GM19463 (cell line): ENCODE measurements around the gene TBC1D2B.

Source experiments
- ATAC-seq: cut with Tn5 transposase; IDR thresholded peaks from one replicate; pipeline ENCODE4 v1.9.1; 2021; ENCODE audit warnings: mild to moderate bottlenecking, moderate library complexity; ENCODE audit not compliant: unreplicated experiment

Gene TBC1D2B

DNA sequence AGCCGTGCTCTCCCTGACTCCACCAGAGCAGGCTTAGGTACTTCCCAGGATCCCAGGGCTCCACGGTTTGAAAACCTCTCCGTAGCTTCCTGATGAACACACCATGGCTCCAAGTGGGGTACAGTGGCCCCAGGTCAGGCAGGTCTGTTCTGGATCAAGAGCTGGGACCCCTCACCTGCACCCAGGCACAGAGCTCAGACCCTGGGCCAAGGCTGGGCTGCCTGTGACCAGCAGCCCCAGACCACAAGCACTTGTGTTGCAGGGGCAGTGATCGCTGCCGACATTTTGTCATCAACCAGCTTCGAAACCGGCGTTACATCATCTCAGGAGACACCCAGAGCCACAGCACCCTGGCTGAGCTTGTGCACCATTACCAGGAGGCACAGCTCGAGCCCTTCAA is 20.2 kb upstream of the TBC1D2B start:
- ATAC-seq = no peak

DNA sequence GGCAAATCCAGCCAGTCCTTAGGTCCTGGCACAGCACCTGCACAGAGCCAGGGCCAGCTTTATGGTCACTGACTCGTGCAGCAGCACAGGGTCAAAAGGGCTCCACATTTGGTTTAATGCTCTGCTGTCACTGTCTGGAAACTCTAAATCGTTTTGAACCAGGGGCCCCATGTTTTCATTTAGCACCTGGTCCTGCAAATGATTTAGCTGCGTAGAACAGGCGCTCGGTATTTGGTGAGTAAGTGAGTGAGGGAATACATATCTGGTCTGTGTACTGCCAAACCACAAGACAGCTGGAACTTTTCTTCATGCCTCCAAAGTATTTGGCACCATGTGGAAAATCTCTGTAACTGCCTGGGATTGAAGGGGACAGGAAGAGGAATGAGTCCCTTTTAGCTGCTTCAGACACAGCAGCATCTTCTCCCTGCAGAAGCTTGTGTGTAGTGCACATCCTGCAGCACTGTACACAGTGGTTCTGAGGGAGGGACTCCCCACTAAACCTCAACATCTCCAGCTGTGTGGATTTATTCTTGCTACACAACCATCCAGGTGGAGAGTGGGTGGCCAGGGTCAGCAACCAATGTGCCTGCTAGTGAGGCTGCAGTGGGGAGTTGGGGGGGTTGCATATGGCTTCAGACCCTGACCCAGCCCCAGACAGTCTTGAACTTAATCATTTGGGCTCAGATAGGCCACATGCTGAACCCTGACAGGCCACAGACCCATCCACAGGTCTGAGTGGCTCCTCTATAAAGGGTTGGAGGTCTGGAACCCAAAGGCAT is 15.9 kb upstream of the TBC1D2B start:
- no peak for ATAC-seq

DNA sequence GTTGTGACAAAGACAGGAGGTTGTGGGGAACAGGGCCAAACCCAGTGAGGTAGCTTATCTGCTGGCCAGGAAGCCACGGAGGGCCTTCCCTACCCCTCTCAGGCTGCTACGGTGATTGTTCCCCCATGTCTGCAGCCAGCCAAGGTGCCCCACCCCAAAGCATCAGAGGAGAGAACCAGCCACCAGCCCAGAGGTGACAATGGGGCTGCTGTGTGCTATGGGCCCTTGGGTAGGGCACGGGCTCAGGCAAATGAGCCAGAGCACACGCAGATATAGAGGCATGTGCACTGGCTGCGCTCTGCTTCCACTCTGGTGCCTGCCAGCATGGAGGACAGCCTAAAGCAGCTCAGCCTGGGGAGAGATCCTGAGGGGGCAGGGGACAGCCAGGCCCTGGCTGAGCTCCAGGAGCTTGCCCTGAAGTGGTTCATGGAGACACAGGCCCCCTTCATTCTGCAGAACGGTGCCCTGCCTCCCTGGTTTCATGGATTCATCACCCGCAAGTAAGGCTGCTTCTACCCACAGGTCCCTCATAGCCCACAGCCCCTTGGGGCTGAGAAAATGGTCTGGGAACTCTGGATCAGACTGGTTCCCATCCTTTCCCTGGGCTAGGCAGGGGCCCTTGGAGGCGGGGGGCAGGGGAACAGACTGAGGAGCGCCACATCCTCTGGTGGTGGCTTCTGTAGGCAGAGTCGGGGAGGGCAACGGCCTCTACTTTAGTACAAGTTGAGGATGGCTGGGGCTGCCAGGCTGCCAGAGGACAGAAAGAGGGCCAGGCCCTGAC is 14.9 kb upstream of the TBC1D2B start, which contains the start of gene SH2D7:
SH2D7 (plus strand) TSS at position 301 of the 781 bp plus-strand sequence; CDS start at position 325, 24 bp downstream.
- no peak for ATAC-seq

DNA sequence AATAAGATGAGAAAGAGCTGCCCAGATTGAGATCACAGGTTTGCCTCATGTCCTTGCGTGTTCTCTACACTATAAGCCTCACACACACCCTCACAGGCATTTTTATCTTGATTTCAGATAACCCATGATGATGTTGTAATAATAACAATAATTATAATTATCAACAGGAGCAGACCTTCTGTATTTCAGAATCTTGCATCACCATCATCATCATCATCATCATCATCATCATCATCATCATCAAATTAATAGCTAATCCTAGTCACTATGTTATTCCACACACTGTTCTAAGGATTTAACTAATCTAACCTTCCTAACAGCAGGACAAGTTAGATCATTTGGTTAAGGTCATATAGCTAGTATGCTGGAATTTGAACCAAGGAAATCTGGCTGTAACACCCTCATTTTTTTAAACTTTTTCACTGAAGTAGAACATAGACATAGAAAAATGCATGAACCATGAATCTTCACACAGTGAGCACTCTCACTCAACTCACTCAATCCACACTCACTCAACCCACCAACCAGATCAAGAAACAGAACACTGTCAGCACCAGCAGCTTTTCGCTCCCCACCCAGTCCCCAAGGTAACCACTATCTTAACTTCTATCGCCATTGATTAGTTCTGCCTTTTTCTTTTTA is 13.0 kb upstream of the TBC1D2B start:
- ATAC-seq = no peak

DNA sequence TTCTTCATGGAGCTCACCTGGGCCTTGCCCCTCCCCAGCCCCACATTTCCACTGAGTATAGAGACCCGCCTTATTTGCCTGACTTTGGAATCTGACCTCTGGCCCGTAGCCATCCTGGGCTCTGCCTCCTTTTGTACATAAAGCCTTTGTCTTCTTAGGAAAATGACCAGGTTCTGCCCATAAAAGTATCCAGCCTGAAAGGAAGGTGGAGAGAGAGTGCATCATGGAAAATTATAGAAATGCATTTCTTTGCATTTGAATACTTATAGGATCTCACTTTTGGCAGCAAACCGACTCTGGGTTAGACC is 11.2 kb upstream of the TBC1D2B start:
- ATAC-seq = no peak

DNA sequence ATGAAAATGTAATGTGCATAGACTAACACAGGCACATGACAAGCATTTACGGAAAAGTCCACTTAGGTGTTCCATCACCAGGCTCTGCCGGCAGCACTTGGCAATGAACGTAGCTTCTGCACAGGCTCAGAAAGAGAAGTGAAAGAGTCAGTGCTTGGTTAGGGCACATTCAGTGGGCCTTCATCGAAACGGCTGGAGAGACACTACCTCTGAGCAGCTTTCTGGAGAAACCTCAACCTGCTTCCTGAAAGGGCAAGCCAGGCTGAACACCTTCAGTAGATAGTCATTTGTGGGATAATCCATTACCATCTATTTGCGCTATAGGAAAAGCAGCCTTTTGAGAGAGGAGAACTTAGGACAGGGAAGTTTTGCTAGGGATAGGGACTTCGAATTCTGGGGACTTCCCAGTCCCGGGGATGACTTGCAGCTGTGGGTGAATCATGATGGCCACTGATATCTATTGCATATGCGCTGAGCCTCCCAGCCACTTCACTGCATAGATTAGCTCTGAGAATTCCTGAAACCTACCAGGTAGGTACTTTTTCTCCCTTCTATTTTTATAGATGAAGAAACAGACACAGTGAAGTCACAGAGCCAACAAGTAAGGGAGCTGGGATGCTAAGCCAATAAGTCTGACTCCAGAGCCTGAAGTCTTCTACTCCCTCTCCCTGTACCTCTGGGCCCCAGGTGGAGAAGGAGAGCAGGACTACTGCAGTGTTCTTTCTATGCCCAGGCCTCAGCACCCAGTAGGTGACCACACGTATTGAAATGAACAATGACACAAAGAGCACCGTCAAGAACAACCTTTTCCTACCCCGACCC is 10.7 kb upstream of the TBC1D2B start:
- ATAC-seq = peak; percentile 74

DNA sequence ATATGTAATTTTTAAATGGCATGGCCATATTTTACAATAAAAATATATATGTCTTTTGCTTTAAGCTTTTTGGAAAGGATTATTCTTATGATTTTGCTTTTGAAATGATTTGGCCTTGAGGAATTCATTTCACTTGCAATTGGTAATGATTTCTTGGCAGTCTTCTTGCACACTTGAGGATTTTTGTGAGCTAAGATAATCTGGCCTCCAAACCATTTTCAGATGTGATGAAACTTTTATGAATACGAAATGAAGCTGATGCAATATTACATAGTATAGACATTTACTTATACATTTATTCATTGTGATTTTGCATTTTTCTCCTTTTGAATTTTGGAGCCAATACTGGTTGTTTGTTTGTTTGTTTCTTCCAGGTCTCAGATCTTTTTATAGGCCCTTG is 8.4 kb upstream of the TBC1D2B start:
- no peak for ATAC-seq

DNA sequence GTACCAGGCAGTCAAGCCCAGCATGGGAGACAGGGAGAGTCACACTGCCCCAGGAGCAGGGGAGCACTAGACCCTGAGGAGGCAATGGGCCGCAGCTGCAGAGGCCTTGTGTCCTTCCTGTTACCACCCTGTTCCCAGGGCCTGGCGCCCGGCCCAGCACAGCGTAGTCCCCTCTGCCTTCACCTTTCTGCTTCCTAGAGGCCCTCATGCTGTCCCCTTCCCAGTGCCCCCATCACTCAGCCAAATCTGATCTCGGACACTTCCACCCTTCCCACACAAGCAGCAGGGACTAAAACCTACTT is 6.9 kb upstream of the TBC1D2B start:
- ATAC-seq = no peak

DNA sequence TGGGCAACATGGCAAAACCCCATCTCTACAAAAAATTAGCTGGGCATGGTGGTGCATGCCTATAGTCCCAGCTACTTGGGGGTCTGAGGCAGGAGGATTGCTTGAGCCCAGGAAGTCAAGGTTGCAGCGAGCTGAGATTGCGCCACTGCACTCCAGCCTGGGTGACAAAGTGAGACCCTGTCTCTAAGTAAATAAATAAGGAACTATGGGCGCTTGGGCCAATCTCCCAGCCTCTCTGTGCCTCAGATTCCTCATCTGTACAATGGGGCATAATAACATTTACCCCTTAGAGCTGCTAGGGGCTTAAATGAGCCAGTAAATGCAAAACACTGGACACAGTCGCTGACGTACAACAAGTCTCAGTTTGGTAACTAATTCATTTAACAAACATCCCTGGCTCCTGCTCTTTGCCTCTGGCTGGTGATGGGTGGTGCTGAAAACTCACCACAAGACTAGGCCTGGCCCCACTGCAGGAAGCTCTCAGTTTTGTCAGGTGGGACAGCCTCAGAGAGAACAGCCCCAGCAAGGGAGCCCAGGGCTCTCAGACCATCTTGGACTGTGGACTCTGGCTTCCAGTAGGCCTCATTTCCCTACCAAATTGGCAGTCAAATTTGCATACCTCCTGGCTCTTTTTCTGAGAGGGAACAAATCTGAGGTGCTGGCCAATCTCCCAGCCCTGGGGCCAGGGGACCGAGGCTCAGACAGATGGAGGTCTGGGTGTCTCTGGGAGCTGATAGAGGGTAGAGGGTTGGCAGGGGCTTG is 6.4 kb upstream of the TBC1D2B start:
- peak; percentile 55 for ATAC-seq

DNA sequence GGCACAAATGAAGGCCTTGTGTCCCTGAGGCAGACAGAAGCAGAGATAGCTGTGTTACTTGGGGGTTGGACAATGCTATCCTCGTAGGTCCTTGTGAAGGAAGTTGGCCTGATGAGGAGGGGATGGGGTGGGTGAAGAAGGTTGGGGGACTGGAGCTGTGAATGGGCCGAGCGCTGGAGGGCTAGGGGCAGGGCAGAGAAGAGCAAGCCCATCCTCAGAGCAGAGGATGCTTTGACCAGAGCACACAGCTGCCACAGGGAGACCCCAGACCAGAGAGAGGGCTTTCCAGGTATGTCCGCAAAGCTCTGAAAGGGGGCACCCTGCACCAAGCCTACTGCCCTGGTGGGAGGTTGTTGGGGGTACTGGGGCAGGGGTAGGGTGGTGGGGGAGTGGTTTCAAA is 5.7 kb upstream of the TBC1D2B start:
- no peak for ATAC-seq

DNA sequence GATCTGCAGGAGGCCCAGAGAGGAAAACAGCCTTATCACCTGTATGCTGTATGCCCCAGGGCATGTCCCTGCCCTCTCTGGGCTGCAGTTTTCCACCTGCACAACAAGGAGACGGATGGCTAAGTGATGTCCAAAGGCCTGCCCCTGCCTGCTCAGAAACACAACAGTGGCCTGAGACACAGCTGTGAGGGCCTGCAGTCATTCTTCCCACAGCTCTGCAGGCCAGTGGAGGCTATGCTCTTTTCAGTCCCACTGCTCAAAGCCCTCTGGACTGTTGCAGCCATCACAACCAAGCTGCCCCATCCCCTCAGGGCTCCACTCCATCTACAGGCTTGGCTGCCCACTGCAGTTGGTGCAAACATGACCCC is 5.2 kb upstream of the TBC1D2B start:
- ATAC-seq = no peak

DNA sequence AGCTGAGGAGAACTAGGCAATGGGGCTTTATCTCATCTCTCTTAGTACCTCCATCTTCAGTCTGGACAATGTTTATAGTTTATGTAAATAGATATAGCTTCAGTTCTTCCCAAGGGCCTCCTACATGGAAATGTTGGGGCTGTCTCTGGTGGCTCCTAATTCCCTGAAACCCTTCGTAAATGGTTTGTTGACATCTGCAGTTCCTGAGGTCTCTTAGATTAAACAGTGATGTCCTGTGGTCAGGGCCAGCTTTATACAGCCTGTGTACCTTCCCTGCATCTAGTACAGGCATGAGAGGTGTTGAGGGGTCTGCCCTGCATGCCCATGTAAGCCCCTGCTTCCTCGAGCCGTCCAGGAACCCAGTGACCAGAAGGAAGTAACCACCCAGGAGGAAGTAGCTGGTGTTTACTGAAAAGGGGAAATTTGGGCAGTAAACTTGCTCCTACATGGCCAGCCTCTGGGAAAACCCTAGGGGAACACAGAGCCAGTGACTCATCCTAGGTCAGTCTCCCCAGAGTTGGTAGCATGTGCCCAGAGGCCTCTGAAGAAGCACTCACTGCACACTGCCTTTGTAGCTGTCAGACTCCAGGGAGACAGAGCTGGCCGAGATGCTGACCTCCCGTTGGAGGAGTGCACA is 4.7 kb upstream of the TBC1D2B start:
- ATAC-seq = no peak

DNA sequence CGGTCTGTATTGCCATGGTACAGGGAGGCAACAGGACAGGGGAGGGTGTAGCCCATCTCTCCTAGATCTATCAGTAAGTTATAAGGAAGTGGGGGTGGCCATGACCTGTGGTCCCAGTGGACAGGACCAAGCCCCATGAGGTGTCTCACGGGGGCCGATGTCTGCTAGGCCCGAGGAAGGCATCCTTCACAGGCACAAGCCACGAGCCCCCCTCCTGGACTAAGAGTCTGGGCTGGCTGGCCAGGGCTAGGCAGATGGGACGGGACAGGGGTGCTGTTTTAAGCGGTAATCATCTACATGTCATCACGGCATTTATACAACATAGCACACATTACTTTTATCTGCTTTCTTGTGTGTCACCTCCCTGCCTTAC is 2.6 kb upstream of the TBC1D2B start:
- ATAC-seq = no peak

DNA sequence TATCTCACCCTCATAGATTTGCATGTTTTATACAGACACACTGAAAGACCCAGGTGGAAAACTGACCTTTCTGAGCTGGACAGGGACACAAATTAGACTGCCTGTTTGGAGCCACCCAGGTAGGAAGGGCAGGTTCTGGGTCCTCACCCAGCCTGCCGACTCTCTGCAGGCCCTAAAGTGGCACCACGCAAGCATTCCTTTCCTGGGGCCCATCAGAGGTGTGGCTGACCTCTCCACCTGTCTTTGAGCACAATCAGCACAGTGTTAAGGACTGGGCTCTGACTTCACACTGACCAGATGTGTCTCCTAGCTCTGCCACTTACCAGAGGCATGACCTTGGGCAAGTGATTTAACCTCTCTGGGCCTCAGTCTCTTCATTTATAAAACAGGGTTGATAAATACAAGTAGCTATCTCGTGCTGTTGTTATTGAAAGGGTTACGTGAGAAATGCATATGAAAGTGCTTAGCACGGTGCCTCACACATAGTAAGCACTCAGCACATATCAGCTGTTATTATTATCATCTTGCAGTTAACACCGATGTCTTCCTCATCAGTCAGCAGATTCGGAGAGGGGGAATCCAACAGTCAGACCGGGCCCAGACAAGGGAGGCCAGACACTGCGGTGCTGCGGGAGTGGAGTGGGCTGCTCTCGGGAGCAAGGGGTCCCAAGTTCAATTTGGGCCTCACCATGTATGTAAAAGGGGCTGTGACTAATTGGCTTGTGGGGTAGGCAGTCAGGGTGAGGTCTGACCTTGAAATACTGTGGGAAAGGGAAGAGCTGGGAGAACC is 2.0 kb upstream of the TBC1D2B start:
- no peak for ATAC-seq

DNA sequence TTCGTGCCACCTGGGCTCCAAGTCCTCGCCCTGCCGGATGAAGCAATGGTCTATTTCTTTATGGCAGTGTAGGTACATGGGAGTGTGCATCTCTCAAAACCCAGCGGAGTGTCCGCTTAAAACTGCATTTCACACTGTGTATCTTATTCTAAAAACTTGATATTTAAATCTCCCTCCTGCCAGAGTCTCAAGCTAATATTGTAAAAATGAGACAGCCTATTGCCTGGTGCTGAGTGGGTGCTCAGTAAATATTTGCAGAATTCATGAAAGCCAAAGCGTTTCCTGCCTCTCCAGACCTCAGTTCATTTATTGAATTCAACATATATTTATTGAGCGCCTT is 330 bp upstream of the TBC1D2B start:
- no peak for ATAC-seq

DNA sequence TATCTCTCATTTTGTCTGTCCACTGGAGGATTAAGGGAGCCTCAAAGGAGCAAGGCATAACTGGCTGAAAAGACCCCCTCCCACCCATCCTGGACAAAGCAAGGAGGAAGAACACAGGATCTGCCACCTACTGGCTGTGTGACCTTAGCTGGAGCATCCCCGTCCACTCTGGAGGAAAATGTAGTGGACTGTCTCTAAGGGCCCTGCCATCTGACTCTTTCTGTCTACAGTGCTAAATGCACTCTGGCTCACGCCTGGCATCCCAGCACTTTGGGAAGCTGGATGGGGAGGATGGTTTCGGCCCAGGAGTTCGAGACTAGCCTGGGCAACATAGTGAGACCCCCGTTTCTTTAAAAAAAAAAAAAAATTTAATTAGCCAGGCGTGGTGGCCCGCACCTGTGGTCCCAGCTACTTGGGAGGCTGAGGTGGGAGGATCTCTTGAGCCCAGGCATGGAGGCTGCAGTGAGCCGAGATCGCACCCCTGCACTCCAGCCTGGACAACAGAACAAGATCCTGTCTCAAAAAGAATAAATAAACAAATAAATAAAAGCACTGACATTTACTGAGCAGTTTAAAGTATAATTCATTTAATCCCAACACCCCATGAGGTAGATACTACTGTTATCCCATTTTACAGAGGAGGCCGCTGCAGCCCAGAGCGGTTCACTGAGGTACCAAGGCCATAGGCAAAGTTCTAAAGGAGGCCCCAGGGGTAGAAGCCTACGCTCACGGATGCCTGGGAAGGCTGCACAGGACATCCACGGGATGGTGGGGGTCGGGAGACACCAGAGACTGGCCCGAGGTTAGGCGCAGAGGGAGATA is 1.1 kb downstream of the TBC1D2B start:
- peak; percentile 6 for ATAC-seq

DNA sequence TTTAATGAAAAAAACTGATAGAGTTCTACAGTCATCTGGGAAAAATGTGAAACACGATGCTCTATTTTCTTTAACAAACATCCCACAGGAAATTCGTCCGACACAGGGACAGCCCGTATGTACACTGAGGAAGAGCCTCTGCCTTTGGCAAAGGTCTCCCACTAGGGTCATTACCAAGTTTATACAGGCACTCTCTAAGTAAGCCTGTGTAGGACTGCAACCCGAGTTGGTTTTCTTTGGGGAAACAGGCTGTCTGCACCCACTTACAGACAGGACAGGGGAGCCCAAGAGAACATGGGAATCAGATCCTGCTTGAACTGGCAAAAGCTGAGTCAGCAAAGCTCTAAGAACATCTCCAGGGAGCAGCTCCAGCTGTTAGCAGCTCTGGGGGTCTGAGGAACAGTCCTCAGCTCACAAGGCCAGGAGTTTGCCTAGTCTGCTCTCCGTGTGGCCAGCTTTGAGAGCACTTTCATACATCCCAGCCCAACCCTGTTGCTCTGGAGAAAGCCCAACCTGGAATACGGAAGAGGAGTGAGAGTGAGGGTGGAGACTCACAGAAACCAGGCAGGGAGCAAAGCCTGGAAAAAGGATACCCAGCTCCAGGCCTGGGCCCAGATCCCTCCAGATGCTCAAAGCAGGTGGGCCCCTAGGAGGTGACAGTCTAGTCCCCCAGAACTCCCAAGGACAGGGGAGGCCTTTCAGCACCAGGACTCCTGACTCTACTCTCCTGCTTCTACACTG is 1.9 kb downstream of the TBC1D2B start:
- ATAC-seq = no peak
